Right lobe of liver (tissue), 6 donors: ENCODE measurements around the gene MYO10. TPM values are rescaled to one million over a fixed set of nuclear protein-coding genes. Genes with fewer than 3 reads are reported as not detected.

Source experiments
- ATAC-seq, 4 donors: fragments of 200-7000 bp; cut with Tn5 transposase; one replicate each; pipeline ENCODE4 v1.9.1; 2020; ENCODE audit warnings: mild to moderate bottlenecking in 4 of 4, moderate library complexity in 4 of 4
- DNase-seq, 3 donors: peaks; one replicate each; pipeline ENCODE4 v3.0.0-alpha.2; 2020
- H3K27ac ChIP-seq, 3 donors: fragments of 200-600 bp; one replicate each; pipeline ENCODE4 v1.8.0; 2022
- H3K27me3 ChIP-seq, 2 donors: fragments of 200-600 bp; one replicate each; pipeline ENCODE4 v1.8.0; 2022
- H3K36me3 ChIP-seq, 4 donors: fragments of 200-600 bp; sonication (generic) in 1 of 4; one replicate each; pipeline versions ENCODE4 v1.5.1 to v1.8.0; 2017 to 2022; ENCODE audit warnings: control low read depth in 1 of 4
- H3K4me1 ChIP-seq, 4 donors: fragments of 200-600 bp; sonication (generic) in 1 of 4; one replicate each; pipeline versions ENCODE4 v1.5.1 to v1.8.0; 2017 to 2022; ENCODE audit warnings: control low read depth in 1 of 4
- H3K4me3 ChIP-seq, 3 donors: fragments of 200-600 bp; one replicate each; pipeline ENCODE4 v1.8.0; 2022
- H3K9me3 ChIP-seq, 4 donors: fragments of 200-600 bp; sonication (generic) in 1 of 4; one replicate each; pipeline versions ENCODE4 v1.5.1 to v1.8.0; 2017 to 2022; ENCODE audit warnings: control low read depth in 1 of 4
- CTCF ChIP-seq, 4 donors: fragments of 200-600 bp in 3 of 4; fragments of 450-650 bp in 1 of 4; IDR thresholded peaks; one replicate each; pipeline versions ENCODE4 v1.5.1 to v1.8.0; 2016 to 2022; ENCODE audit warnings: antibody characterized with exemption in 4 of 4, mild to moderate bottlenecking in 2 of 4
- POLR2A ChIP-seq: fragments of 450-650 bp; IDR thresholded peaks from one replicate; pipeline ENCODE4 v1.6.1; 2017; ENCODE audit warnings: antibody characterized with exemption, mild to moderate bottlenecking
- whole genome bisulfite sequencing: methylation state at CpG from one replicate; pipeline ENCODE4 v1.1.6; 2018; ENCODE audit warnings: low coverage, low lambda C conversion rate; ENCODE audit not compliant: insufficient coverage; ENCODE audit errors: missing lambda C conversion rate; 5-methylcytosine and 5-hydroxymethylcytosine counted together
- intact Hi-C, 2 donors: fragments of 100-400 bp; cut with DNase I; formaldehyde crosslinking; loops; one replicate each; pipeline versions ENCODE4 v1.11.2 to v1.14.1; 2022
- total RNA-seq, 6 experiments: library from RNA; depleted of rRNA in 2 of 6; stranded (reverse); fragments of >200 nt in 2 of 6; fragmentation: NEBNext Ultra II Directional in 3 of 6; extraction: Animal tissue kit (Norgen Biotek cat#: 25700) in 3 of 6; gene quantifications; one replicate each; pipeline versions ENCODE4 v1.1.0 to v1.2.4, GENCODE V29; 2016 to 2023
- donor health status: DM: no; HTN: yes; CAD: no.
- donor health status: DM: no; HTN: no; CAD: no.
- donor health status: DM: no; HTN: no; CAD: no.
- donor health status: DM: no; HTN: yes; CAD: no.
- donor health status: DM: no; HTN: yes; CAD: no.

MYO10 gene
- total RNA-seq, 6 experiments from 2014 or later, result 3.9 to 13.1 (median 6.9) TPM

GRCh38 chr5:16912080-16912479 is 24.0 kb downstream of the MYO10 start:
- ATAC-seq, result no peak
- Histone ChIP-seq H3K4me3 (no peak overlapping the region), H3K27ac (no peak overlapping the region), H3K4me1 (no peaks in the 10 kb centered on the region), H3K27me3 (no peaks in the 10 kb centered on the region), H3K9me3 (no peaks in the 10 kb centered on the region), H3K36me3 (no peaks in the 10 kb centered on the region)
- no peak for TF ChIP-seq CTCF (IDR thresholded peaks at IDR 0.05)
- TF ChIP-seq POLR2A, result no peak
- no peak for DNase-seq
- intact Hi-C loops, result no loop called here
- WGBS, result 83% methylated on average over 6 of the region's 6 CpGs

- no peak overlapping the region for H3K4me3 ChIP-seq
- H3K27me3 ChIP-seq, result no peaks in the 10 kb centered on the region
- WGBS, result 58% methylated on average over 7 of the region's 7 CpGs
- ATAC-seq, result no peak
- no peaks in the 10 kb centered on the region for H3K9me3 ChIP-seq
- no peak overlapping the region for H3K27ac ChIP-seq
- H3K4me1 ChIP-seq, result no peaks in the 10 kb centered on the region
- H3K36me3 ChIP-seq, result no peaks in the 10 kb centered on the region
- TF ChIP-seq POLR2A, result no peak
- no peak for TF ChIP-seq CTCF (IDR thresholded peaks at IDR 0.05)
- DNase-seq, result no peak
- intact Hi-C loops, result no loop called here
Observed at GRCh38 chr5:16909464-16909863, 26.6 kb downstream of the MYO10 start.

- 62% methylated on average over 4 of the region's 4 CpGs for WGBS
- ATAC-seq (no peak), DNase-seq (no peak)
- no peaks in the 10 kb centered on the region for H3K9me3 ChIP-seq
- H3K4me1 ChIP-seq, result no peaks in the 10 kb centered on the region
- no peak for TF ChIP-seq POLR2A
- no peak for TF ChIP-seq CTCF (IDR thresholded peaks at IDR 0.05)
- no peak overlapping the region for H3K27ac ChIP-seq
- no peaks in the 10 kb centered on the region for H3K27me3 ChIP-seq
- H3K4me3 ChIP-seq, result no peak overlapping the region
- H3K36me3 ChIP-seq, result no peaks in the 10 kb centered on the region
- intact Hi-C loops, result no loop called here
Observed at GRCh38 chr5:16907270-16907669, 28.8 kb downstream of the MYO10 start.

GRCh38 chr5:16906255-16906654 is 29.8 kb downstream of the MYO10 start:
- Histone ChIP-seq H3K4me1 (no peaks in the 10 kb centered on the region), H3K9me3 (no peaks in the 10 kb centered on the region), H3K4me3 (no peak overlapping the region), H3K36me3 (no peaks in the 10 kb centered on the region), H3K27ac (no peak overlapping the region), H3K27me3 (no peaks in the 10 kb centered on the region)
- DNase-seq (no peak), ATAC-seq (no peak)
- WGBS, result 50% methylated on average over 1 of the region's 4 CpGs
- intact Hi-C loops, result no loop called here
- no peak for TF ChIP-seq CTCF (IDR thresholded peaks at IDR 0.05)
